Heart right ventricle (tissue), 16 donors: ENCODE data around the gene ZSWIM5. TPM values are rescaled to one million over a fixed set of nuclear protein-coding genes. Genes with fewer than 3 reads are reported as not detected.
"Not testable (repeated sequence)": the region's sequence is repeated elsewhere in the genome, so short reads cannot be mapped to it uniquely, and the experiment has no call there.

Source experiments
- ATAC-seq, 8 donors: fragments of 200-7000 bp; cut with Tn5 transposase; one replicate each; pipeline ENCODE4 v1.9.1; 2020; ENCODE audit warnings: mild to moderate bottlenecking in 8 of 8, moderate library complexity in 8 of 8, moderate number of reproducible peaks in 1 of 8
- DNase-seq, 2 donors: peaks; one replicate each; pipeline ENCODE4 v3.0.0-alpha.2; 2020
- H3K27ac ChIP-seq, 10 donors: fragments of 200-600 bp; sonication (generic) in 2 of 10; one replicate each; pipeline versions ENCODE4 v1.5.0 to v1.8.0; 2020 to 2022; ENCODE audit warnings: mild to moderate bottlenecking in 3 of 10
- H3K27me3 ChIP-seq, 7 donors: fragments of 200-600 bp; one replicate each; pipeline ENCODE4 v1.8.0; 2021 to 2022; ENCODE audit warnings: mild to moderate bottlenecking in 2 of 7
- H3K36me3 ChIP-seq, 9 donors: fragments of 200-600 bp; sonication (generic) in 1 of 9; one replicate each; pipeline versions ENCODE4 v1.5.0 to v1.8.0; 2020 to 2022; ENCODE audit warnings: mild to moderate bottlenecking in 2 of 9
- H3K4me1 ChIP-seq, 9 donors: fragments of 200-600 bp; sonication (generic) in 1 of 9; one replicate each; pipeline versions ENCODE4 v1.5.0 to v1.8.0; 2020 to 2022; ENCODE audit warnings: mild to moderate bottlenecking in 4 of 9
- H3K4me3 ChIP-seq, 10 donors: fragments of 200-600 bp; sonication (generic) in 2 of 10; one replicate each; pipeline versions ENCODE4 v1.5.0 to v1.8.0; 2020 to 2022; ENCODE audit warnings: mild to moderate bottlenecking in 7 of 10, moderate library complexity in 2 of 10
- H3K9me3 ChIP-seq, 11 donors: fragments of 200-600 bp in 10 of 11; sonication (generic) in 2 of 11; one replicate each; pipeline versions ENCODE4 v1.5.0 to v1.8.0; 2013 to 2022; ENCODE audit warnings: mild to moderate bottlenecking in 2 of 11, control low read depth in 1 of 11, moderate library complexity in 1 of 11
- WGBS, 2 donors: extraction: QIAGEN DNeasy Blood & Tissue Kit; methylation state at CpG; one replicate each; pipeline ENCODE4 v1.1.7; 2013; ENCODE audit warnings: inconsistent platforms in 1 of 2; 5-methylcytosine and 5-hydroxymethylcytosine counted together
- intact Hi-C, 10 donors: fragments of 100-400 bp; cut with DNase I; formaldehyde crosslinking; loops; one replicate each; pipeline versions ENCODE4 v1.11.1 to v1.14.2; 2022
- polyA plus RNA-seq, 2 donors: library from polyadenylated mRNA; stranded (reverse); fragments of 200-250 nt; gene quantifications; one replicate each; pipeline ENCODE4 v1.2.3, GENCODE V29; 2013
- total RNA-seq, 10 donors: library from RNA; stranded (reverse); fragmentation: NEBNext Ultra II Directional in 3 of 10; extraction: Animal tissue kit (Norgen Biotek cat#: 25700) in 3 of 10; gene quantifications; one replicate each; pipeline versions ENCODE4 v1.2.1 to v1.2.4, GENCODE V29; 2021 to 2023
- TF ChIP-seq, protein P1 (sequence below), 9 donors: fragments of 200-600 bp; sonication (generic) in 2 of 9; IDR thresholded peaks; one replicate each; pipeline versions ENCODE4 v1.5.0 to v1.8.0; 2021 to 2022; ENCODE audit warnings: antibody characterized with exemption in 9 of 9, mild to moderate bottlenecking in 5 of 9, moderate library complexity in 1 of 9
- donor health status: Arrhythmogenic right ventricular cardiomyopathy.
- donor health status: ischemic (EF 13 %, LVEDD 7.1; RV severe dilation, severe dysfunction).
- donor health status: healthy with polysubstance abuse.
- donor health status: DM: no; HTN: yes; CAD: no.
- donor health status: DM: no; HTN: no; CAD: no.
- donor health status: ischemic (EF 25% LVEDD 6.9; RV normal size, moderate dysfunction).
- donor health status: ischemic (EF 25% LVEDD 5.7; RV mildly dilated, moderate dysfunction).
- donor health status: healthy.
- donor health status: DM: yes; HTN: yes; CAD: no.
- donor health status: Ischemic cardiomyopathy.
- donor health status: ischemic (EF 35%, LVEDD 5.7; RV mildly dilated, moderate dysfunction).
- donor health status: nonischemic (EF 11% LVEDD 7.7; RV severe dilation, severe dysfunction).
- donor health status: DM: yes; HTN: yes; CAD: no.
- donor health status: PGD.
- donor health status: ischemic (EF 29% LVEDD 5.4; RV normal size, mild dysfunction).
- donor health status: nonischemic (EF 23%, LVEDD 6.1; RV moderate dilation, normal function).

ZSWIM5 gene
- total and polyA plus RNA-seq, 12 donors: 0.22 to 1.7 (median 0.77) TPM

- no peak for DNase-seq
- Histone ChIP-seq H3K4me3 (no peak overlapping the region), H3K27me3 (no peaks in the 10 kb centered on the region), H3K4me1 (peaks cover 2 to 16% (median 10%) of the 10 kb centered on the region in 9 donors), H3K36me3 (peaks cover 0 to 2% (median 0%) of the 10 kb centered on the region in 9 donors), H3K9me3 (no peaks in the 10 kb centered on the region), H3K27ac (no peak overlapping the region)
- TF ChIP-seq, protein P1, sequence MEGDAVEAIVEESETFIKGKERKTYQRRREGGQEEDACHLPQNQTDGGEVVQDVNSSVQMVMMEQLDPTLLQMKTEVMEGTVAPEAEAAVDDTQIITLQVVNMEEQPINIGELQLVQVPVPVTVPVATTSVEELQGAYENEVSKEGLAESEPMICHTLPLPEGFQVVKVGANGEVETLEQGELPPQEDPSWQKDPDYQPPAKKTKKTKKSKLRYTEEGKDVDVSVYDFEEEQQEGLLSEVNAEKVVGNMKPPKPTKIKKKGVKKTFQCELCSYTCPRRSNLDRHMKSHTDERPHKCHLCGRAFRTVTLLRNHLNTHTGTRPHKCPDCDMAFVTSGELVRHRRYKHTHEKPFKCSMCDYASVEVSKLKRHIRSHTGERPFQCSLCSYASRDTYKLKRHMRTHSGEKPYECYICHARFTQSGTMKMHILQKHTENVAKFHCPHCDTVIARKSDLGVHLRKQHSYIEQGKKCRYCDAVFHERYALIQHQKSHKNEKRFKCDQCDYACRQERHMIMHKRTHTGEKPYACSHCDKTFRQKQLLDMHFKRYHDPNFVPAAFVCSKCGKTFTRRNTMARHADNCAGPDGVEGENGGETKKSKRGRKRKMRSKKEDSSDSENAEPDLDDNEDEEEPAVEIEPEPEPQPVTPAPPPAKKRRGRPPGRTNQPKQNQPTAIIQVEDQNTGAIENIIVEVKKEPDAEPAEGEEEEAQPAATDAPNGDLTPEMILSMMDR (IDR thresholded peaks at IDR 0.05): no peak
- ATAC-seq: no peak
- intact Hi-C loops: loop anchor here in 4 of 10 donors (5.0 kb wide), 3 partner anchors 146 to 156 kb away; partner anchors contain the start of gene PTCH2 (in 1 of the 4)
- WGBS, 2 donors: 86 to 87% methylated on average over 24 of the region's 24 CpGs
These were observed 217.8 kb downstream of the ZSWIM5 start for GRCh38 chr1:44988531-44989156.

DNA sequence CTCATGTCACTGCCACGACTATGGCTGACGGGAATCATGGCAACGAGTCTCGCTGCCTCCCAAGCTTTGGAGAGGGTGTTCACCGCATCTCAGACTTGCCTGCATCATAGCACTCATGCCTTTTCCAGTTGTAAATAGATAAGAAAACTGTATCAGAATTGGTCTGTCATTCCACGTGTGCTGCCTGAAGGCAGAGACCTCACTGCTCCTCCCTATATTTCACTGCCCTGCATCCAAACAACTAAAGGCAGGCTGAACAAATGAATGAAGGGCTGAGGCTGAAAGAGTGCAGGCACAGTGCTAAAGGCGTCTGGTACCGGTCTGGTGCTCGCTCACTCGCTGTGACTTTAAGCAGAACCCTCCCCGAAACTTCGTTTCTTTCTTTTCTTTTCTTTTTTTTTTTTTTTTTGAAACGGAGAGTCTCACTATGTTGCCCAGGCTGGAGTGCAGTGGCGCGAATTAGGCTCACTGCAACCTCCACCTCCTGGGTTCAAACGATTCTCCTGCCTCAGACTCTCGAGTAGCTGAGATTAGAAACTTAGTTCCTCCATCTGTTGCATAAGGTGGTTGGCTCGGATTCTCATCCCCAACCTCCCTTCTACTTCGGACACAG, 220.6 kb downstream of the ZSWIM5 start:
- Histone ChIP-seq H3K36me3 (peaks cover 0 to 11% (median 0%) of the 10 kb centered on the region in 9 donors), H3K27me3 (no peaks in the 10 kb centered on the region), H3K4me3 (peak overlapping the region; percentile 55 to 89 (median 75)), H3K4me1 (peaks cover 2 to 27% (median 10%) of the 10 kb centered on the region in 9 donors), H3K9me3 (no peaks in the 10 kb centered on the region), H3K27ac (peak overlapping the region in 9 of 10 donors; percentile 29 to 84 (median 77))
- TF ChIP-seq, protein P1 (IDR thresholded peaks at IDR 0.05): no peak
- WGBS, 2 donors: 4% methylated on average over 19 of the region's 19 CpGs
- DNase-seq: no peak
- intact Hi-C loops: loop anchor here in 5 of 10 donors (2.0 to 5.0 kb wide), 4 partner anchors 25 to 154 kb away; partner anchors contain the start of genes HECTD3 (in 1 of the 5) and PTCH2 (in 1 of the 5)
- ATAC-seq: peak in 6 of 8 donors; percentile 1 to 71 (median 8)

- H3K27me3 ChIP-seq, H3K9me3 ChIP-seq, intact Hi-C loops, H3K4me3 ChIP-seq, H3K4me1 ChIP-seq, H3K27ac ChIP-seq, DNase-seq, ATAC-seq: not testable (repeated sequence)
- H3K36me3 ChIP-seq: peaks cover 0 to 92% (median 35%) of the 10 kb centered on the region in 9 donors
- 95 to 96% methylated on average over 4 of the region's 4 CpGs for WGBS, 2 donors
These were observed 229.0 kb downstream of the ZSWIM5 start for GRCh38 chr1:44977372-44977771.

- peaks cover 0 to 6% (median 0%) of the 10 kb centered on the region in 11 donors for H3K9me3 ChIP-seq
- TF ChIP-seq, protein P1 (IDR thresholded peaks at IDR 0.05): no peak
- intact Hi-C loops: no loop called here
- ATAC-seq (no peak), DNase-seq (no peak)
- H3K27me3 ChIP-seq: no peaks in the 10 kb centered on the region
- no peak overlapping the region for H3K4me3 ChIP-seq
- H3K36me3 ChIP-seq: peaks cover 0 to 95% (median 35%) of the 10 kb centered on the region in 9 donors
- H3K27ac ChIP-seq: no peak overlapping the region
- peaks cover 0 to 5% (median 0%) of the 10 kb centered on the region in 9 donors for H3K4me1 ChIP-seq
- 99% methylated on average over 2 of the region's 2 CpGs for WGBS, 2 donors
These were observed 230.2 kb downstream of the ZSWIM5 start for GRCh38 chr1:44976252-44976651.
